GM12892 (cell line): Measurements from ENCODE around the gene CHTF8.
"Not testable (repeated sequence)": the region's sequence is repeated elsewhere in the genome, so short reads cannot be mapped to it uniquely, and the experiment has no call there.

Source experiments
- POLR2A ChIP-seq: IDR thresholded peaks from 2 replicates; pipeline ENCODE4 v1.6.1; 2011; ENCODE audit warnings: low read depth, low read length, control low read depth
- POLR2AphosphoS5 ChIP-seq: IDR thresholded peaks from 2 replicates; pipeline ENCODE4 v1.6.1; 2011; ENCODE audit warnings: low read depth, low read length, control low read depth
- TAF1 ChIP-seq: IDR thresholded peaks from 2 replicates; pipeline ENCODE4 v1.6.1; 2011; ENCODE audit warnings: low read depth, mild to moderate bottlenecking, control low read depth, low read length, borderline replicate concordance

GRCh38 chr16:69124961-69125360 is 7.4 kb downstream of the CHTF8 start:
- TF ChIP-seq TAF1, POLR2A, POLR2AphosphoS5: not testable (repeated sequence)
